ENCODE data around the gene NME1. TPM values are rescaled to one million over a fixed set of nuclear protein-coding genes. Genes with fewer than 3 reads are reported as not detected.
A peak's percentile ranks its signal among the peaks of the same experiment; 100 is the strongest.

The NME1 gene
- total and polyA plus RNA-seq, 10 of the 15 experiments (the other 5 are each of a cell fraction or from before 2014, with no cell fraction given), result 273 to 1,362 (median 455) TPM

- TF ChIP-seq ZNF384 (IDR thresholded peaks at IDR 0.05; ENCODE audit: borderline replicate concordance, low read depth, low read length), result no peak
- peak; percentile 51; the same call in 1 of the 2 replicates for TF ChIP-seq IRF4 (IDR thresholded peaks at IDR 0.05; ENCODE audit: low read depth, low read length)
- TF ChIP-seq FOS (IDR thresholded peaks at IDR 0.05; ENCODE audit: borderline replicate concordance, extremely low read depth, insufficient read length), result no peak
- peak; percentile 21; the same call in 1 of the 2 replicates for TF ChIP-seq NR2C1 (IDR thresholded peaks at IDR 0.05)
- TF ChIP-seq KLF5 (IDR thresholded peaks at IDR 0.05; ENCODE audit: partially characterized antibody), result no peak
- TF ChIP-seq KDM1A (IDR thresholded peaks at IDR 0.05; ENCODE audit: borderline replicate concordance), result no peak
- TF ChIP-seq ATF7 (IDR thresholded peaks at IDR 0.05; ENCODE audit: low read depth), result peak; percentile 89
- peak; percentile 96 for TF ChIP-seq RAD51 (IDR thresholded peaks at IDR 0.05)
- TF ChIP-seq PRDM15 (CRISPR knock-in tag; IDR thresholded peaks at IDR 0.05), result no peak
- no peak; the same call in 2 of the 3 replicates for TF ChIP-seq POU2F2 (IDR thresholded peaks at IDR 0.05; ENCODE audit: borderline replicate concordance, low read depth, low read length)
- TF ChIP-seq NFXL1 (IDR thresholded peaks at IDR 0.05; ENCODE audit: borderline replicate concordance), result no peak
- TF ChIP-seq ETV6 (conservative IDR thresholded peaks at IDR 0.05 in 1 of 2, IDR thresholded peaks at IDR 0.05 in 1 of 2; ENCODE audit: borderline replicate concordance in 1 of 2, low read depth in 1 of 2), result 0 out of 4 replicates have a peak, but pooled peaks of 1 of the 2 experiments have one; percentile 14
- no peak for TF ChIP-seq SUPT20H (IDR thresholded peaks at IDR 0.05; ENCODE audit: borderline replicate concordance, control insufficient read depth, low read depth, low read length)
- TF ChIP-seq TCF12 (IDR thresholded peaks at IDR 0.05; ENCODE audit: low read depth, low read length), result peak; percentile 42; the same call in 1 of the 2 replicates
- no peak for TF ChIP-seq ZNF274 (IDR thresholded peaks at IDR 0.05; ENCODE audit: insufficient read depth, insufficient read length)
- TF ChIP-seq PAX5 (IDR thresholded peaks at IDR 0.05; ENCODE audit: borderline replicate concordance, low read depth, low read length), result peak; percentile 75; the same call in 1 of the 2 replicates
- peak; percentile 89 for TF ChIP-seq POLR2AphosphoS5 (IDR thresholded peaks at IDR 0.05; ENCODE audit: low read length)
- TF ChIP-seq NFYA (IDR thresholded peaks at IDR 0.05; ENCODE audit: borderline replicate concordance, low read depth, low read length), result no peak
- TF ChIP-seq, protein P1, sequence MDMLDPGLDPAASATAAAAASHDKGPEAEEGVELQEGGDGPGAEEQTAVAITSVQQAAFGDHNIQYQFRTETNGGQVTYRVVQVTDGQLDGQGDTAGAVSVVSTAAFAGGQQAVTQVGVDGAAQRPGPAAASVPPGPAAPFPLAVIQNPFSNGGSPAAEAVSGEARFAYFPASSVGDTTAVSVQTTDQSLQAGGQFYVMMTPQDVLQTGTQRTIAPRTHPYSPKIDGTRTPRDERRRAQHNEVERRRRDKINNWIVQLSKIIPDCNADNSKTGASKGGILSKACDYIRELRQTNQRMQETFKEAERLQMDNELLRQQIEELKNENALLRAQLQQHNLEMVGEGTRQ (IDR thresholded peaks at IDR 0.05; ENCODE audit: borderline replicate concordance, low read depth, low read length), result peak; percentile 86
- TF ChIP-seq PAX8 (IDR thresholded peaks at IDR 0.05), result no peak
- TF ChIP-seq ZNF217 (IDR thresholded peaks at IDR 0.05), result no peak
- no peak for TF ChIP-seq SMARCA5 (IDR thresholded peaks at IDR 0.05)
- TF ChIP-seq, protein P2, sequence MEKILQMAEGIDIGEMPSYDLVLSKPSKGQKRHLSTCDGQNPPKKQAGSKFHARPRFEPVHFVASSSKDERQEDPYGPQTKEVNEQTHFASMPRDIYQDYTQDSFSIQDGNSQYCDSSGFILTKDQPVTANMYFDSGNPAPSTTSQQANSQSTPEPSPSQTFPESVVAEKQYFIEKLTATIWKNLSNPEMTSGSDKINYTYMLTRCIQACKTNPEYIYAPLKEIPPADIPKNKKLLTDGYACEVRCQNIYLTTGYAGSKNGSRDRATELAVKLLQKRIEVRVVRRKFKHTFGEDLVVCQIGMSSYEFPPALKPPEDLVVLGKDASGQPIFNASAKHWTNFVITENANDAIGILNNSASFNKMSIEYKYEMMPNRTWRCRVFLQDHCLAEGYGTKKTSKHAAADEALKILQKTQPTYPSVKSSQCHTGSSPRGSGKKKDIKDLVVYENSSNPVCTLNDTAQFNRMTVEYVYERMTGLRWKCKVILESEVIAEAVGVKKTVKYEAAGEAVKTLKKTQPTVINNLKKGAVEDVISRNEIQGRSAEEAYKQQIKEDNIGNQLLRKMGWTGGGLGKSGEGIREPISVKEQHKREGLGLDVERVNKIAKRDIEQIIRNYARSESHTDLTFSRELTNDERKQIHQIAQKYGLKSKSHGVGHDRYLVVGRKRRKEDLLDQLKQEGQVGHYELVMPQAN (conservative IDR thresholded peaks at IDR 0.05), result peak; percentile 48; the same call in 1 of the 2 replicates
- no peak for TF ChIP-seq ESRRA (IDR thresholded peaks at IDR 0.05; ENCODE audit: low read length)
- no peak; the same call in 1 of the 2 replicates for TF ChIP-seq CREM (IDR thresholded peaks at IDR 0.05; ENCODE audit: low read depth)
These were observed 31.5 kb upstream of the NME1 start (continued) for GRCh38 chr17:51121620-51122472.

All from GM12878 (cell line).